HCT116 (cell line): ENCODE measurements around the gene ESM1. TPM values are rescaled to one million over a fixed set of nuclear protein-coding genes. Genes with fewer than 3 reads are reported as not detected.

ENCODE experiments used
- ATAC-seq: fragments of 200-7000 bp; cut with Tn5 transposase; 2 replicates; pipeline ENCODE4 v1.9.1; 2020; ENCODE audit warnings: mild to moderate bottlenecking, moderate library complexity
- BruUV-seq: library from RNA; stranded (reverse); fragments of 400-500 nt; replicated peaks from 2 replicates; lab custom pipeline; 2021; lab: Mats Ljungman, UMichigan
- CTCF ChIA-PET: fragments of 300-600 bp; sonication (Branson Sonifier 250); formaldehyde crosslinking; loops from one replicate; lab custom pipeline; 2021; ENCODE audit warnings: antibody characterized with exemption; lab: Charles Lee
- POLR2A ChIA-PET: fragments of 300-600, 350-600 bp; sonication (Branson Sonifier 250); formaldehyde crosslinking; loops from one replicate; lab custom pipeline; 2021; ENCODE audit warnings: antibody characterized with exemption; lab: Charles Lee
- RAD21 ChIA-PET, 2 experiments: fragments of 300-600 bp; sonication (Branson Sonifier 250); formaldehyde crosslinking; loops; one replicate each; lab custom pipeline; 2023; ENCODE audit warnings: low total read pairs in 2 of 2; ENCODE audit not compliant: uncharacterized antibody in 2 of 2, unreplicated experiment in 2 of 2, low non-redundant PET in 1 of 2; lab: Charles Lee
- DNase-seq: peaks from one replicate; pipeline ENCODE4 v3.0.0-alpha.2; 2010; ENCODE audit warnings: low read depth, low spot score
- H2AFZ ChIP-seq: fragments of 200-600 bp; shearing (Covaris generic), sonication (generic); 2 replicates; pipeline ENCODE4 v1.6.1; 2017; ENCODE audit warnings: low read depth, mixed run types, mixed read lengths, antibody characterized with exemption, low read length; ENCODE audit not compliant: poor library complexity, severe bottlenecking
- H3K27ac ChIP-seq: 2 replicates; pipeline ENCODE4 v1.5.1; 2012; ENCODE audit warnings: low read depth, low read length
- H3K27me3 ChIP-seq: fragments of 200-600 bp; sonication (generic); 2 replicates; pipeline ENCODE4 v1.6.1; 2016; ENCODE audit warnings: mixed run types, low read length, mixed read lengths; ENCODE audit not compliant: insufficient read depth
- H3K36me3 ChIP-seq, 2 experiments: fragments of 200-500 bp in 1 of 2; fragments of 200-600 bp in 1 of 2; sonication (Bioruptor generic) in 1 of 2; sonication (generic) in 1 of 2; 2 replicates each; pipeline versions ENCODE4 v1.5.1 to v1.6.1; 2014 to 2016; ENCODE audit warnings: low read length in 2 of 2, inconsistent platforms in 1 of 2, mixed read lengths in 1 of 2, mixed run types in 1 of 2; ENCODE audit not compliant: insufficient read depth in 2 of 2, control insufficient read depth in 1 of 2
- H3K4me1 ChIP-seq, 2 experiments: fragments of 200-600 bp in 1 of 2; sonication (generic) in 1 of 2; 2 replicates each; pipeline versions ENCODE4 v1.5.1 to v1.6.1; 2012 to 2017; ENCODE audit warnings: low read length in 2 of 2, inconsistent platforms in 1 of 2, mild to moderate bottlenecking in 1 of 2, mixed read lengths in 1 of 2, mixed run types in 1 of 2, moderate library complexity in 1 of 2; ENCODE audit not compliant: insufficient read depth in 2 of 2, control insufficient read depth in 1 of 2
- H3K4me2 ChIP-seq: fragments of 200-600 bp; sonication (generic); 2 replicates; pipeline ENCODE4 v1.6.1; 2017; ENCODE audit warnings: mixed run types, low read length, mixed read lengths
- H3K4me3 ChIP-seq, 2 experiments: fragments of 200-600 bp in 1 of 2; sonication (generic) in 1 of 2; replicated peaks in 1 of 2; 2 replicates each; pipeline ENCODE4 v1.5.1; 2011 to 2016; ENCODE audit warnings: low read length in 2 of 2, control low read depth in 1 of 2, low read depth in 1 of 2, mild to moderate bottlenecking in 1 of 2, mixed read lengths in 1 of 2, mixed run types in 1 of 2
- H3K79me2 ChIP-seq: fragments of 200-600 bp; sonication (generic); 2 replicates; pipeline ENCODE4 v1.6.1; 2017; ENCODE audit warnings: mild to moderate bottlenecking, mixed run types, low read length, moderate library complexity, mixed read lengths; ENCODE audit not compliant: insufficient read depth
- H3K9ac ChIP-seq: fragments of 200-600 bp; sonication (generic); 2 replicates; pipeline ENCODE4 v1.6.1; 2016; ENCODE audit warnings: low read length, mixed read lengths
- H3K9me2 ChIP-seq: fragments of 200-600 bp; sonication (generic), shearing (Covaris generic); 2 replicates; pipeline ENCODE4 v1.6.1; 2017; ENCODE audit warnings: mixed run types, mild to moderate bottlenecking, moderate library complexity; ENCODE audit not compliant: insufficient read depth
- H3K9me3 ChIP-seq, 2 experiments: fragments of 200-500 bp in 1 of 2; fragments of 200-600 bp in 1 of 2; sonication (Bioruptor generic) in 1 of 2; sonication (generic) in 1 of 2; 2 replicates each; pipeline ENCODE4 v1.6.1; 2014 to 2017; ENCODE audit warnings: low read length in 2 of 2, mixed read lengths in 2 of 2, inconsistent platforms in 1 of 2, low read depth in 1 of 2, mild to moderate bottlenecking in 1 of 2, mixed run types in 1 of 2, moderate library complexity in 1 of 2; ENCODE audit not compliant: control insufficient read depth in 1 of 2, insufficient read depth in 1 of 2
- H4K20me1 ChIP-seq: fragments of 200-600 bp; sonication (generic), shearing (Covaris generic); 2 replicates; pipeline ENCODE4 v1.6.1; 2017; ENCODE audit warnings: mixed run types, mild to moderate bottlenecking, moderate library complexity; ENCODE audit not compliant: insufficient read depth
- CBX3 ChIP-seq: IDR thresholded peaks from 2 replicates; pipeline ENCODE4 v1.6.1; 2012; ENCODE audit warnings: low read depth
- CEBPB ChIP-seq: IDR thresholded peaks from 2 replicates; pipeline ENCODE4 v1.6.1; 2012; ENCODE audit warnings: low read depth
- CTCF ChIP-seq, 3 experiments: fragments of 200-600 bp in 1 of 3; sonication (generic) in 1 of 3; IDR thresholded peaks in 2 of 3; conservative IDR thresholded peaks in 1 of 3; 2 replicates each; pipeline ENCODE4 v1.5.1; 2012 to 2017; ENCODE audit warnings: low read depth in 2 of 3, low read length in 2 of 3, antibody characterized with exemption in 1 of 3, borderline replicate concordance in 1 of 3, control low read depth in 1 of 3, mild to moderate bottlenecking in 1 of 3, mixed read lengths in 1 of 3, mixed run types in 1 of 3, moderate library complexity in 1 of 3; ENCODE audit not compliant: insufficient read depth in 1 of 3
- EGR1 ChIP-seq: IDR thresholded peaks from 2 replicates; pipeline ENCODE4 v1.6.1; 2012; ENCODE audit warnings: low read depth
- ELF1 ChIP-seq: IDR thresholded peaks from 2 replicates; pipeline ENCODE4 v1.6.1; 2012; ENCODE audit warnings: low read depth, borderline replicate concordance
- EZH2 ChIP-seq: fragments of 200-600 bp; sonication (generic); IDR thresholded peaks from 2 replicates; pipeline ENCODE4 v1.6.1; 2017; ENCODE audit warnings: antibody characterized with exemption, mixed run types
- EZH2phosphoT487 ChIP-seq: fragments of 200-600 bp; IDR thresholded peaks from 2 replicates; pipeline ENCODE4 v1.6.1; 2018; ENCODE audit warnings: antibody characterized with exemption, borderline replicate concordance
- FOSL1 ChIP-seq: IDR thresholded peaks from 2 replicates; pipeline ENCODE4 v1.6.1; 2012; ENCODE audit warnings: low read depth
- JUND ChIP-seq: IDR thresholded peaks from 2 replicates; pipeline ENCODE4 v1.6.1; 2012
- MAX ChIP-seq: IDR thresholded peaks from 2 replicates; pipeline ENCODE4 v1.6.1; 2012
- POLR2AphosphoS5 ChIP-seq: IDR thresholded peaks from 2 replicates; pipeline ENCODE4 v1.6.1; 2011; ENCODE audit warnings: mild to moderate bottlenecking, low read depth, low read length, moderate library complexity
- RAD21 ChIP-seq: IDR thresholded peaks from 2 replicates; pipeline ENCODE4 v1.6.1; 2012; ENCODE audit warnings: low read depth, mild to moderate bottlenecking
- REST ChIP-seq: IDR thresholded peaks from 2 replicates; pipeline ENCODE4 v1.6.1; 2012; ENCODE audit warnings: low read depth
- SIN3A ChIP-seq: IDR thresholded peaks from 2 replicates; pipeline ENCODE4 v1.6.1; 2012; ENCODE audit warnings: low read depth
- SRF ChIP-seq: IDR thresholded peaks from 2 replicates; pipeline ENCODE4 v1.6.1; 2012; ENCODE audit warnings: low read depth
- TCF7L2 ChIP-seq: IDR thresholded peaks from 2 replicates; pipeline ENCODE4 v1.7.0; 2011; ENCODE audit warnings: borderline replicate concordance, inconsistent platforms; ENCODE audit not compliant: insufficient read depth, insufficient read length; ENCODE audit errors: extremely low read depth
- YY1 ChIP-seq: IDR thresholded peaks from 2 replicates; pipeline ENCODE4 v1.6.1; 2011; ENCODE audit warnings: low read length, low read depth, moderate library complexity, mild to moderate bottlenecking; ENCODE audit not compliant: insufficient replicate concordance; ENCODE audit errors: extremely low read depth
- ZFX ChIP-seq: fragments of 450-650 bp; IDR thresholded peaks from 2 replicates; pipeline ENCODE4 v1.6.1; 2017
- intact Hi-C: fragments of 100-400 bp; cut with micrococcal nuclease; formaldehyde crosslinking; loops from 2 replicates; pipeline ENCODE4 v1.10.0; 2022
- total RNA-seq: library from RNA; stranded (reverse); gene quantifications from one replicate; pipeline ENCODE4 v1.2.1, GENCODE V29; 2021; ENCODE audit not compliant: unreplicated experiment

The ESM1 gene
- total RNA-seq, 1 experiment from 2014 or later = not detected

GRCh38 chr5:54993318-54993717 lies 7.9 kb upstream of the ESM1 start:
- ChIA-PET POLR2A (no interaction called here), RAD21 (no interaction called here)
- H2AFZ ChIP-seq = no peak overlapping the region

GRCh38 chr5:54991416-54991815 lies 6.0 kb upstream of the ESM1 start:
- ChIA-PET RAD21 (no interaction called here), CTCF (no interaction called here), POLR2A (no interaction called here)
- intact Hi-C loops = no loop called here
- Histone ChIP-seq H3K9ac (no peak overlapping the region), H3K9me2 (no peaks in the 10 kb centered on the region), H3K27ac (no peak overlapping the region), H3K27me3 (peaks cover 65% of the 10 kb centered on the region), H3K36me3 (no peaks in the 10 kb centered on the region), H3K4me1 (no peaks in the 10 kb centered on the region), H3K4me3 (no peak overlapping the region), H3K9me3 (no peaks in the 10 kb centered on the region), H3K79me2 (no peaks in the 10 kb centered on the region), H3K4me2 (no peak overlapping the region), H2AFZ (no peak overlapping the region), H4K20me1 (no peaks in the 10 kb centered on the region)
- DNase-seq = no peak
- ATAC-seq = no peak
- no TSS peak for BruUV-seq
- no peak for TF ChIP-seq CTCF (IDR thresholded peaks at IDR 0.05 in 2 of 3, conservative IDR thresholded peaks at IDR 0.05 in 1 of 3; ENCODE audit: borderline replicate concordance in 1 of 3, insufficient read depth in 1 of 3, low read depth in 2 of 3, low read length in 2 of 3)
- no peak for TF ChIP-seq SRF
- no peak for TF ChIP-seq SIN3A
- no peak for TF ChIP-seq ZFX
- no peak for TF ChIP-seq YY1
- no peak for TF ChIP-seq EZH2
- TF ChIP-seq EGR1 = no peak
- TF ChIP-seq MAX = no peak
- no peak for TF ChIP-seq ELF1
- TF ChIP-seq TCF7L2 = no peak
- TF ChIP-seq CBX3 = no peak
- no peak for TF ChIP-seq EZH2phosphoT487
- TF ChIP-seq RAD21 = no peak
- no peak for TF ChIP-seq REST

More at GRCh38 chr5:54993318-54993717, 7.9 kb upstream of the ESM1 start:
- no peak overlapping the region for H3K4me2 ChIP-seq
- no peaks in the 10 kb centered on the region for H3K79me2 ChIP-seq
- no peak overlapping the region for H3K4me3 ChIP-seq
- H3K9me2 ChIP-seq = no peaks in the 10 kb centered on the region
- H3K4me1 ChIP-seq = no peaks in the 10 kb centered on the region
- H3K9me3 ChIP-seq = no peaks in the 10 kb centered on the region
- no peaks in the 10 kb centered on the region for H3K36me3 ChIP-seq
- BruUV-seq = no TSS peak
- H4K20me1 ChIP-seq = no peaks in the 10 kb centered on the region
- no peak overlapping the region for H3K9ac ChIP-seq
- H3K27me3 ChIP-seq = peaks cover 62% of the 10 kb centered on the region
- intact Hi-C loops = no loop called here
- DNase-seq = no peak
- CTCF ChIA-PET = no interaction called here
- no peak overlapping the region for H3K27ac ChIP-seq
- ATAC-seq = no peak
- TF ChIP-seq CEBPB = no peak
- no peak for TF ChIP-seq EZH2phosphoT487
- TF ChIP-seq JUND = no peak
- no peak for TF ChIP-seq SIN3A
- TF ChIP-seq FOSL1 = no peak
- TF ChIP-seq SRF = no peak
- TF ChIP-seq POLR2AphosphoS5 = no peak
